H9 (cell line): ENCODE results near the gene PLXND1. TPM values are rescaled to one million over a fixed set of nuclear protein-coding genes. Genes with fewer than 3 reads are reported as not detected.

Experiments used
- DNase-seq: peaks from one replicate; pipeline ENCODE4 v3.0.0-alpha.2; 2017
- H2AFZ ChIP-seq: one replicate; pipeline ENCODE4 v1.6.1; 2013; ENCODE audit warnings: mild to moderate bottlenecking, low read length, control low read depth, moderate library complexity
- H2AK5ac ChIP-seq: 2 replicates; pipeline ENCODE4 v1.6.1; 2013; ENCODE audit warnings: low read length, control low read depth, mixed read lengths; ENCODE audit not compliant: insufficient read length
- H2BK120ac ChIP-seq: one replicate; pipeline ENCODE4 v1.6.1; 2013; ENCODE audit warnings: low read depth, mild to moderate bottlenecking, low read length, control low read depth, inconsistent platforms; ENCODE audit not compliant: poor library complexity, severe bottlenecking
- H2BK12ac ChIP-seq: 2 replicates; pipeline ENCODE4 v1.6.1; 2013; ENCODE audit warnings: low read length, control low read depth, mixed read lengths, low read depth; ENCODE audit not compliant: insufficient read length
- H2BK15ac ChIP-seq: 2 replicates; pipeline ENCODE4 v1.6.1; 2013; ENCODE audit warnings: low read depth, low read length, control low read depth
- H2BK20ac ChIP-seq: one replicate; pipeline ENCODE4 v1.6.1; 2013; ENCODE audit warnings: low read depth, mild to moderate bottlenecking, low read length, control low read depth, inconsistent platforms; ENCODE audit not compliant: poor library complexity, severe bottlenecking
- H2BK5ac ChIP-seq: 2 replicates; pipeline ENCODE4 v1.6.1; 2013; ENCODE audit warnings: low read length, control low read depth, mixed read lengths; ENCODE audit not compliant: insufficient read length
- H3K14ac ChIP-seq: 2 replicates; pipeline ENCODE4 v1.6.1; 2013; ENCODE audit warnings: low read length, control low read depth; ENCODE audit not compliant: insufficient read depth
- H3K18ac ChIP-seq: 2 replicates; pipeline ENCODE4 v1.6.1; 2013; ENCODE audit warnings: low read depth, mild to moderate bottlenecking, mixed read lengths, low read length, control low read depth; ENCODE audit not compliant: insufficient read length
- H3K23ac ChIP-seq: 2 replicates; pipeline ENCODE4 v1.6.1; 2013; ENCODE audit warnings: low read length, control low read depth, mixed read lengths, low read depth; ENCODE audit not compliant: insufficient read length
- H3K23me2 ChIP-seq: 2 replicates; pipeline ENCODE4 v1.6.1; 2013; ENCODE audit warnings: low read depth, mild to moderate bottlenecking, mixed read lengths, low read length, control low read depth; ENCODE audit not compliant: insufficient read length, poor library complexity, severe bottlenecking
- H3K27ac ChIP-seq: 2 replicates; pipeline ENCODE4 v1.5.1; 2013; ENCODE audit warnings: low read length, control low read depth, mixed read lengths, low read depth; ENCODE audit not compliant: insufficient read length
- H3K27me3 ChIP-seq: 2 replicates; pipeline ENCODE4 v1.6.1; 2013; ENCODE audit warnings: low read length, control low read depth, inconsistent platforms; ENCODE audit not compliant: insufficient read depth
- H3K4ac ChIP-seq: 2 replicates; pipeline ENCODE4 v1.6.1; 2013; ENCODE audit warnings: low read depth, mild to moderate bottlenecking, control low read depth, inconsistent platforms, low read length, moderate library complexity
- H3K4me1 ChIP-seq: 2 replicates; pipeline ENCODE4 v1.6.1; 2013; ENCODE audit warnings: low read length, control low read depth, inconsistent platforms; ENCODE audit not compliant: insufficient read depth
- H3K4me2 ChIP-seq: 2 replicates; pipeline ENCODE4 v1.6.1; 2013; ENCODE audit warnings: low read length, control low read depth, mixed read lengths; ENCODE audit not compliant: insufficient read length, insufficient read depth
- H3K56ac ChIP-seq: 2 replicates; pipeline ENCODE4 v1.6.1; 2013; ENCODE audit warnings: low read depth, mild to moderate bottlenecking, mixed read lengths, low read length, control low read depth; ENCODE audit not compliant: insufficient read length
- H3K79me1 ChIP-seq: 2 replicates; pipeline ENCODE4 v1.6.1; 2013; ENCODE audit warnings: low read depth, mild to moderate bottlenecking, moderate library complexity, low read length, control low read depth, inconsistent platforms; ENCODE audit not compliant: insufficient read depth, poor library complexity, severe bottlenecking
- H3K79me2 ChIP-seq: 2 replicates; pipeline ENCODE4 v1.6.1; 2013; ENCODE audit warnings: low read length, control low read depth, inconsistent platforms; ENCODE audit not compliant: insufficient read depth
- H3K9ac ChIP-seq: 2 replicates; pipeline ENCODE4 v1.6.1; 2013; ENCODE audit warnings: low read length, control low read depth, mixed read lengths; ENCODE audit not compliant: insufficient read length; ENCODE audit errors: extremely low read depth
- H3K9me3 ChIP-seq: one replicate; pipeline ENCODE4 v1.6.1; 2013; ENCODE audit warnings: low read depth, low read length, inconsistent platforms; ENCODE audit not compliant: control insufficient read depth
- H3T11ph ChIP-seq: one replicate; pipeline ENCODE4 v1.6.1; 2013; ENCODE audit warnings: mild to moderate bottlenecking, low read length, control low read depth, inconsistent platforms
- H4K20me1 ChIP-seq: one replicate; pipeline ENCODE4 v1.6.1; 2013; ENCODE audit not compliant: control insufficient read depth, insufficient read length, insufficient read depth
- H4K5ac ChIP-seq: 2 replicates; pipeline ENCODE4 v1.6.1; 2013; ENCODE audit warnings: low read depth, mild to moderate bottlenecking, mixed read lengths, low read length, control low read depth; ENCODE audit not compliant: insufficient read length
- H4K8ac ChIP-seq: replicated peaks from 2 replicates; pipeline ENCODE4 v1.6.1; 2013; ENCODE audit warnings: low read length, control low read depth, mixed read lengths, low read depth; ENCODE audit not compliant: insufficient read length
- H4K91ac ChIP-seq: 2 replicates; pipeline ENCODE4 v1.6.1; 2013; ENCODE audit warnings: low read depth, mild to moderate bottlenecking, moderate library complexity, mixed read lengths, low read length, control low read depth; ENCODE audit not compliant: insufficient read length
- H3K27ac Mint-ChIP-seq, 3 experiments: 2 replicates in 2 of 3; 3 replicates in 1 of 3; pipeline ENCODE4 v1.8.0; 2020 to 2021; ENCODE audit warnings: mixed read lengths in 3 of 3, mild to moderate bottlenecking in 1 of 3, moderate library complexity in 1 of 3
- H3K27me3 Mint-ChIP-seq: 2 replicates; pipeline ENCODE4 v1.8.0; 2021; ENCODE audit warnings: low read depth, mild to moderate bottlenecking, moderate library complexity, mixed read lengths
- H3K36me3 Mint-ChIP-seq, 3 experiments: 2 replicates in 2 of 3; 3 replicates in 1 of 3; pipeline ENCODE4 v1.8.0; 2020 to 2021; ENCODE audit warnings: low read depth in 3 of 3, mixed read lengths in 3 of 3; ENCODE audit not compliant: insufficient read depth in 1 of 3
- H3K4me1 Mint-ChIP-seq, 2 experiments: 2 replicates each; pipeline ENCODE4 v1.8.0; 2020; ENCODE audit warnings: mixed read lengths in 2 of 2
- H3K4me3 Mint-ChIP-seq, 2 experiments: 2 replicates in 1 of 2; 3 replicates in 1 of 2; pipeline ENCODE4 v1.8.0; 2020 to 2021; ENCODE audit warnings: mild to moderate bottlenecking in 2 of 2, mixed read lengths in 2 of 2, moderate library complexity in 1 of 2
- H3K9me3 Mint-ChIP-seq, 2 experiments: 2 replicates in 1 of 2; 3 replicates in 1 of 2; pipeline ENCODE4 v1.8.0; 2020; ENCODE audit warnings: mild to moderate bottlenecking in 2 of 2, mixed read lengths in 2 of 2, moderate library complexity in 1 of 2
- CTCF ChIP-seq: fragments of 200-600 bp; sonication (generic); conservative IDR thresholded peaks from 3 replicates; pipeline ENCODE4 v1.8.0; 2021; ENCODE audit warnings: antibody characterized with exemption, mild to moderate bottlenecking
- WGBS: extraction: QIAGEN DNeasy Blood & Tissue Kit; methylation state at CpG from one replicate; pipeline ENCODE4 v1.1.7; 2013; ENCODE audit warnings: missing lambda C conversion rate, low lambda C conversion rate, mixed read lengths; ENCODE audit not compliant: insufficient read length; ENCODE audit errors: extremely low coverage; 5-methylcytosine and 5-hydroxymethylcytosine counted together
- total RNA-seq: library from RNA; stranded (reverse); gene quantifications from 2 replicates; pipeline ENCODE4 v1.2.1, GENCODE V29; 2021

The PLXND1 gene
- total RNA-seq, 1 experiment from 2014 or later: 50.9 TPM

GRCh38 chr3:129599073-129599472 is 7.4 kb downstream of the PLXND1 start:
- Mint-ChIP-seq H3K27ac (peak overlapping the region; percentile 44 to 83 (median 57); a peak in 5 of 7 replicates), H3K4me1 (peaks cover 67 to 84% of the 10 kb centered on the region in 2 experiments)
- H3K4me2 ChIP-seq: no peak overlapping the region

More at GRCh38 chr3:129599073-129599472, 7.4 kb downstream of the PLXND1 start:
- no peak overlapping the region for H3K56ac ChIP-seq
- no peak overlapping the region for H2BK5ac ChIP-seq
- H3K23ac ChIP-seq: no peak overlapping the region
- H2BK15ac ChIP-seq: no peak overlapping the region
- no peak overlapping the region for H2AFZ ChIP-seq
- no peak for DNase-seq
- peaks cover 3% of the 10 kb centered on the region; the same call in 1 of the 2 replicates for H3K79me2 ChIP-seq
- no peak overlapping the region for H3K14ac ChIP-seq
- H3K9me3 Mint-ChIP-seq: peaks cover 0 to 2% of the 10 kb centered on the region in 2 experiments; a peak in 1 of 5 replicates
- H3K9ac ChIP-seq: no peak overlapping the region
- peaks cover 2% of the 10 kb centered on the region; the same call in 1 of the 2 replicates for H3K4me1 ChIP-seq
- no peak overlapping the region for H4K8ac ChIP-seq
- no peak overlapping the region for H3K27ac ChIP-seq
- no peaks in the 10 kb centered on the region for H3K79me1 ChIP-seq
- H4K5ac ChIP-seq: no peak overlapping the region
- H2BK20ac ChIP-seq: no peak overlapping the region
- no peak for TF ChIP-seq CTCF
- no peaks in the 10 kb centered on the region for H4K20me1 ChIP-seq
- no peak overlapping the region for H3K4ac ChIP-seq
- H3K18ac ChIP-seq: no peak overlapping the region
- H3K36me3 Mint-ChIP-seq: peaks cover 0 to 1% (median 0%) of the 10 kb centered on the region in 3 experiments; a peak in 3 of 7 replicates
- no peak overlapping the region for H2BK12ac ChIP-seq
- no peak overlapping the region for H2BK120ac ChIP-seq
- H3K4me3 Mint-ChIP-seq: 0 out of 5 replicates have a peak overlapping the region, but pooled peaks of 1 of the 2 experiments have one; percentile 7
- no peak overlapping the region for H3T11ph ChIP-seq
- no CpG with 5 or more reads among the region's 19 CpGs for WGBS
- no peak overlapping the region for H2AK5ac ChIP-seq
- no peaks in the 10 kb centered on the region for H3K9me3 ChIP-seq
- no peaks in the 10 kb centered on the region for H3K27me3 ChIP-seq
- H3K23me2 ChIP-seq: no peaks in the 10 kb centered on the region
- H4K91ac ChIP-seq: no peak overlapping the region
- H3K27me3 Mint-ChIP-seq: peaks cover 8% of the 10 kb centered on the region
